HL-60 (cell line): Measurements from ENCODE around the gene GLI2.

Source experiments
- CTCF ChIP-seq: IDR thresholded peaks from one replicate; pipeline ENCODE4 v1.5.1; 2011; ENCODE audit warnings: low read length, control low read depth, inconsistent platforms; ENCODE audit not compliant: insufficient read depth
- GABPA ChIP-seq: IDR thresholded peaks from 2 replicates; pipeline ENCODE4 v1.6.1; 2012; ENCODE audit warnings: low read depth
- REST ChIP-seq: IDR thresholded peaks from 2 replicates; pipeline ENCODE4 v1.6.1; 2012; ENCODE audit warnings: low read depth; ENCODE audit not compliant: insufficient replicate concordance

DNA sequence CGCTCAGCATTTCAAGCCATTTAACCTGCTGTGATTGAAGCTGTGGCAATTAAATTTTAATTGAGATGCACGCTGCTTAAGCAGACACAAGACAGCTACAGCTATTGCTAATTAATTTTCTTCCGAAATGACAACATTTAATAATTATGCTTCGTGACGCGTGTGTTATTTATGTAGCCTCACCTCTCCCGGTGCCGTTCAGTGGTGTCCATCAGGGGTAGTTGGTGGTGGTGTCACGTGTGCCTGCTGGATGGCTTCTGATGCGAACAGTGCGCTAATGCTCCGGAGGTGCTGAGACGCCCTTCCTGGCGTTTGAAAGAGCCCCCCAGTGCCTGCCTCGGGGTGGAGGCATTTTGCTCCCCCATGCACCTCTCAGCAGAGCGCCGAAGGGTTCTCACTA is 39.5 kb downstream of the GLI2 start:
- no peak for TF ChIP-seq REST
- no peak for TF ChIP-seq CTCF
- no peak for TF ChIP-seq GABPA
